ENCODE data around the gene PISD.

PISD gene

DNA sequence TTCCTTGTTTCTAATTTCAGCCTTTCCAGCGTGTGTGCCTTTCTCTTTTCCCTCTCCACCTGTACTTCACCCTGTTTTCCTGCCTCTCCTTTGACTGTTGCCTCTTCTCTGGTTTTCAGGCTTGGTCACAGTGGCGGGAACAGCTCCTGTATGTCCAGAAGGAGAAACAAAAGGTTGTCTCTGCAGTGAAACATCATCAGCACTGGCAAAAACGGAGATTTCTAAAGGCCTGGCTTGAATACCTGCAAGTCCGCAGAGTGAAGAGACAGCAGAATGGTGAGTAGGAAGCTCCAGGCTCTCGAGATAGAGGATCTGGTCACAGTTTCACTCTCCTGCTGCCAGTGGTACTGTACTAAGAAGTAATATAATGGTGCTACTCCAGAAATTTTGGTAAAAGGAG, 89.1 kb downstream of the PISD start:
- no peak for DNase-seq (ENCODE audit: low read depth in 2 of 2)

DNA sequence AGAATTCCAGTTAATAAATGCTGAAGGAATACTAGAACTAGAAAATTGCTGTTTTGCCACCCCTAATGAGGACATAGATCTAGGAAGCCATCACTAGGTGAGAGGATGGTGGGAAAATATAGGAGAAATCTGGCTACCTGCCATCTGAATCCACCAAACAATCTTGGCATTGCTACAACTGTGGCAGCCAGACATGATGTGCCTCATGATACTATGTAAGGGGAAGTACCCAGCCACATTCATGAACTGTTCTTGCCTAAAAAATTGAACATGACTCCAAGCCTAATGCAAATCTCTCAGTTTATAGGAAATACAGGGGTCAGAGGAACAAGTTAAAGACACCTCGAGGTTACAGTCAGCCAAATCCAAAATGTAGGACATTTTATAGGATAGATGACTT, 92.9 kb downstream of the PISD start:
- DNase-seq (ENCODE audit: low read depth in 2 of 2) = no peak
